IMR-90 (cell line): ENCODE results near the gene HCAR3. TPM values are rescaled to one million over a fixed set of nuclear protein-coding genes. Genes with fewer than 3 reads are reported as not detected.
A peak's percentile ranks its signal among the peaks of the same experiment; 100 is the strongest.

Source experiments
- ATAC-seq: fragments of 200-7000 bp; cut with Tn5 transposase; 2 replicates; pipeline ENCODE4 v1.9.1; 2020; ENCODE audit warnings: low read depth, mild to moderate bottlenecking, moderate library complexity
- BruUV-seq: library from RNA; stranded (reverse); fragments of 400-500 nt; replicated peaks from 2 replicates; lab custom pipeline; 2021; lab: Mats Ljungman, UMichigan
- CTCF ChIA-PET: fragments of 300-600 bp; formaldehyde crosslinking; extraction: SDS; loops from one replicate; lab custom pipeline; 2021; ENCODE audit warnings: antibody characterized with exemption; lab: Yijun Ruan, JAX
- POLR2A ChIA-PET: fragments of 300-600 bp; sonication (Branson Sonifier 250); formaldehyde crosslinking; loops from one replicate; lab custom pipeline; 2022; ENCODE audit warnings: antibody characterized with exemption; ENCODE audit not compliant: unreplicated experiment; lab: Charles Lee
- DNase-seq: peaks from one replicate; pipeline ENCODE4 v3.0.0; 2013
- H2AFZ ChIP-seq: replicated peaks from 2 replicates; pipeline ENCODE3; 2013; ENCODE audit warnings: low read length, mild to moderate bottlenecking; ENCODE audit not compliant: poor library complexity
- H2AK5ac ChIP-seq: 2 replicates; pipeline ENCODE4 v1.6.1; 2013; ENCODE audit warnings: low read depth, low read length, inconsistent platforms
- H2AK9ac ChIP-seq: replicated peaks from 2 replicates; pipeline ENCODE3; 2013; ENCODE audit warnings: mild to moderate bottlenecking, low read depth, low read length, moderate library complexity; ENCODE audit not compliant: poor library complexity
- H2BK120ac ChIP-seq: 2 replicates; pipeline ENCODE4 v1.6.1; 2013; ENCODE audit warnings: low read depth, low read length, inconsistent platforms
- H2BK15ac ChIP-seq: 3 replicates; pipeline ENCODE4 v1.6.1; 2013; ENCODE audit warnings: low read depth, low read length, inconsistent platforms
- H2BK20ac ChIP-seq: 2 replicates; pipeline ENCODE4 v1.6.1; 2013; ENCODE audit warnings: low read depth, mild to moderate bottlenecking, inconsistent platforms, low read length, moderate library complexity
- H2BK5ac ChIP-seq: 2 replicates; pipeline ENCODE4 v1.6.1; 2013; ENCODE audit warnings: mild to moderate bottlenecking, low read depth, low read length, inconsistent platforms; ENCODE audit not compliant: poor library complexity, severe bottlenecking
- H3K14ac ChIP-seq: replicated peaks from 2 replicates; pipeline ENCODE4 v1.6.1; 2013; ENCODE audit warnings: low read depth, low read length, inconsistent platforms
- H3K18ac ChIP-seq: 2 replicates; pipeline ENCODE4 v1.6.1; 2013; ENCODE audit warnings: low read depth, low read length, control low read depth
- H3K23ac ChIP-seq: 2 replicates; pipeline ENCODE4 v1.6.1; 2013; ENCODE audit warnings: low read depth, low read length, inconsistent platforms
- H3K27ac ChIP-seq: 2 replicates; pipeline ENCODE4 v1.5.1; 2013; ENCODE audit warnings: mild to moderate bottlenecking, control low read depth, low read length; ENCODE audit not compliant: insufficient read depth
- H3K27me3 ChIP-seq: 2 replicates; pipeline ENCODE4 v1.6.1; 2013; ENCODE audit warnings: low read length; ENCODE audit not compliant: control insufficient read depth, insufficient read depth
- H3K36me3 ChIP-seq: 2 replicates; pipeline ENCODE4 v1.6.1; 2013; ENCODE audit warnings: low read length, mixed read lengths; ENCODE audit not compliant: control insufficient read depth, insufficient read depth
- H3K4ac ChIP-seq: 2 replicates; pipeline ENCODE4 v1.6.1; 2013; ENCODE audit warnings: low read depth, low read length, inconsistent platforms
- H3K4me1 ChIP-seq: 2 replicates; pipeline ENCODE4 v1.6.1; 2013; ENCODE audit warnings: low read length, mixed read lengths; ENCODE audit not compliant: control insufficient read depth, insufficient read depth
- H3K4me2 ChIP-seq: 2 replicates; pipeline ENCODE4 v1.6.1; 2013; ENCODE audit warnings: low read depth, mild to moderate bottlenecking, control low read depth, low read length, moderate library complexity
- H3K4me3 ChIP-seq: 2 replicates; pipeline ENCODE4 v1.5.1; 2013; ENCODE audit warnings: low read depth, mild to moderate bottlenecking, control low read depth, low read length, moderate library complexity; ENCODE audit not compliant: insufficient read depth
- H3K56ac ChIP-seq: 2 replicates; pipeline ENCODE4 v1.6.1; 2013; ENCODE audit warnings: low read length, inconsistent platforms; ENCODE audit not compliant: insufficient read depth; ENCODE audit errors: extremely low read depth
- H3K79me1 ChIP-seq, 2 experiments: 2 replicates each; pipeline ENCODE4 v1.6.1; 2013; ENCODE audit warnings: low read length in 2 of 2, inconsistent platforms in 1 of 2, low read depth in 1 of 2
- H3K9ac ChIP-seq: 2 replicates; pipeline ENCODE4 v1.6.1; 2013; ENCODE audit warnings: low read depth, low read length, control low read depth
- H3K9me1 ChIP-seq: 2 replicates; pipeline ENCODE4 v1.6.1; 2013; ENCODE audit warnings: low read length, inconsistent platforms; ENCODE audit not compliant: insufficient read depth
- H3K9me3 ChIP-seq: 2 replicates; pipeline ENCODE4 v1.6.1; 2013; ENCODE audit warnings: low read length; ENCODE audit not compliant: control insufficient read depth, insufficient read depth
- H4K20me1 ChIP-seq: 2 replicates; pipeline ENCODE4 v1.6.1; 2013; ENCODE audit warnings: low read length, inconsistent platforms; ENCODE audit not compliant: insufficient read depth
- H4K5ac ChIP-seq: 2 replicates; pipeline ENCODE4 v1.6.1; 2013; ENCODE audit warnings: mild to moderate bottlenecking, low read depth, low read length, control low read depth
- H4K8ac ChIP-seq, 2 experiments: 2 replicates each; pipeline ENCODE4 v1.6.1; 2013; ENCODE audit warnings: low read depth in 2 of 2, low read length in 2 of 2, control low read depth in 1 of 2, inconsistent platforms in 1 of 2
- H4K91ac ChIP-seq: 2 replicates; pipeline ENCODE4 v1.6.1; 2013; ENCODE audit warnings: low read depth, low read length, inconsistent platforms; ENCODE audit not compliant: insufficient read depth
- BHLHE40 ChIP-seq: fragments of 150-350 bp; IDR thresholded peaks from 2 replicates; pipeline ENCODE4 v1.6.1; 2016; ENCODE audit warnings: mild to moderate bottlenecking, low read depth, low read length
- CEBPB ChIP-seq: IDR thresholded peaks from 2 replicates; pipeline ENCODE4 v1.6.1; 2012; ENCODE audit warnings: low read depth, low read length, improper control_type of control experiment
- CHD1 ChIP-seq: IDR thresholded peaks from 2 replicates; pipeline ENCODE4 v1.6.1; 2012; ENCODE audit warnings: low read depth, low read length, improper control_type of control experiment
- CTCF ChIP-seq: conservative IDR thresholded peaks from 2 replicates; pipeline ENCODE4 v1.5.1; 2012; ENCODE audit warnings: mild to moderate bottlenecking, low read depth, low read length, improper control_type of control experiment
- ELK1 ChIP-seq: fragments of 150-350 bp; IDR thresholded peaks from 2 replicates; pipeline ENCODE4 v1.6.1; 2016; ENCODE audit warnings: low read depth, mild to moderate bottlenecking, low read length, moderate library complexity, borderline replicate concordance
- MAFK ChIP-seq: IDR thresholded peaks from 2 replicates; pipeline ENCODE4 v1.6.1; 2012; ENCODE audit warnings: low read depth, low read length, improper control_type of control experiment
- MAZ ChIP-seq: IDR thresholded peaks from 2 replicates; pipeline ENCODE4 v1.6.1; 2012; ENCODE audit warnings: low read depth, mild to moderate bottlenecking, low read length, improper control_type of control experiment, moderate library complexity, borderline replicate concordance
- MXI1 ChIP-seq: IDR thresholded peaks from 2 replicates; pipeline ENCODE4 v1.6.1; 2012; ENCODE audit warnings: low read depth, mild to moderate bottlenecking, low read length, moderate library complexity, borderline replicate concordance
- NFE2L2 ChIP-seq: fragments of 150-350 bp; IDR thresholded peaks from 2 replicates; pipeline ENCODE4 v1.6.1; 2016; ENCODE audit warnings: low read depth, mild to moderate bottlenecking, low read length
- POLR2A ChIP-seq: IDR thresholded peaks from 2 replicates; pipeline ENCODE4 v1.6.1; 2012; ENCODE audit warnings: mild to moderate bottlenecking, low read depth, low read length
- RAD21 ChIP-seq: IDR thresholded peaks from 2 replicates; pipeline ENCODE4 v1.6.1; 2012; ENCODE audit warnings: low read length, improper control_type of control experiment
- RCOR1 ChIP-seq: IDR thresholded peaks from 2 replicates; pipeline ENCODE4 v1.6.1; 2012; ENCODE audit warnings: mild to moderate bottlenecking, low read length, improper control_type of control experiment; ENCODE audit not compliant: insufficient replicate concordance
- RFX5 ChIP-seq: IDR thresholded peaks from 2 replicates; pipeline ENCODE4 v1.8.0; 2012; ENCODE audit warnings: low read depth, mild to moderate bottlenecking, low read length, moderate library complexity
- SMC3 ChIP-seq: fragments of 150-350 bp; IDR thresholded peaks from 2 replicates; pipeline ENCODE4 v1.6.1; 2016; ENCODE audit warnings: low read depth, mild to moderate bottlenecking, antibody characterized with exemption, low read length, moderate library complexity
- USF2 ChIP-seq: fragments of 150-350 bp; IDR thresholded peaks from 2 replicates; pipeline ENCODE4 v1.6.1; 2017; ENCODE audit warnings: mild to moderate bottlenecking, antibody characterized with exemption, low read length, low read depth
- WGBS, 2 experiments: methylation state at CpG; one replicate each; pipeline versions ENCODE4 v1.1.5 to v1.1.7; 2013; ENCODE audit warnings: missing lambda C conversion rate in 2 of 2; ENCODE audit not compliant: insufficient read length in 1 of 2; ENCODE audit errors: extremely low coverage in 2 of 2; 5-methylcytosine and 5-hydroxymethylcytosine counted together
- dilution Hi-C: fragments of 300-500 bp; cut with HindIII; formaldehyde crosslinking; loops from one replicate; pipeline ENCODE4 v1.14.3; 2018; ENCODE audit warnings: low sequenced_read_pairs; ENCODE audit not compliant: unreplicated experiment
- in situ Hi-C: fragments of 300-500 bp; cut with MboI; formaldehyde crosslinking; loops from 3 replicates; pipeline ENCODE4 v1.14.3; 2019; ENCODE audit warnings: low sequenced_read_pairs, inconsistent platforms, mixed read lengths
- intact Hi-C: fragments of 100-400 bp; cut with micrococcal nuclease; formaldehyde crosslinking; loops from 2 replicates; pipeline ENCODE4 v1.10.0; 2022
- polyA plus RNA-seq, 3 experiments: library from polyadenylated mRNA; depleted of rRNA; stranded (reverse); fragments of >200 nt; gene quantifications; 2 replicates each; pipeline ENCODE4 v1.2.3, GENCODE V29; 2012; ENCODE audit warnings: low replicate concordance in 1 of 3
- total RNA-seq: library from RNA; depleted of rRNA; stranded (reverse); fragments of >200 nt; gene quantifications from 2 replicates; pipeline ENCODE4 v1.2.3, GENCODE V29; 2012

HCAR3 gene
- total and polyA plus RNA-seq, 2 of the 4 experiments (the other 2 are of a cell fraction) = not detected

GRCh38 chr12:122730215-122731014 lies 13.8 kb upstream of the HCAR3 start, which contains the start of gene HCAR1:
Gene HCAR1 (minus strand): TSS chr12:122730844. CDS start chr12:122730339, 505 bp downstream.
- Histone ChIP-seq H3K14ac (no peak within 1 kb of the TSS; the same call in 1 of the 2 replicates), H4K5ac (no peak within 1 kb of the TSS), H3K18ac (no peak within 1 kb of the TSS), H4K20me1 (no peaks in the 10 kb centered on the region), H4K8ac (no peak within 1 kb of the TSS), H2AK9ac (no peak within 1 kb of the TSS), H3K9ac (no peak within 1 kb of the TSS), H3K4me1 (no peaks in the 10 kb centered on the region), H2AFZ (peak within 1 kb of the TSS; percentile 48), H2BK15ac (no peak within 1 kb of the TSS), H2BK5ac (no peak within 1 kb of the TSS), H3K9me3 (0 out of 2 replicates have a peak, but pooled peaks cover 2% of the 10 kb centered on the region), H3K79me1 (no peaks in the 10 kb centered on the region), H2BK20ac (no peak within 1 kb of the TSS), H3K4ac (no peak within 1 kb of the TSS), H3K36me3 (no peaks in the 10 kb centered on the region), H3K56ac (no peak within 1 kb of the TSS), H4K91ac (no peak within 1 kb of the TSS), H3K23ac (no peak within 1 kb of the TSS), H2BK120ac (no peak within 1 kb of the TSS), H3K4me2 (no peak within 1 kb of the TSS), H3K27me3 (peaks cover 30% of the 10 kb centered on the region), H2AK5ac (no peak within 1 kb of the TSS), H3K9me1 (no peaks in the 10 kb centered on the region), H3K27ac (no peak within 1 kb of the TSS), H3K4me3 (no peak within 1 kb of the TSS)
- TF ChIP-seq CTCF (no peak), CEBPB (no peak), USF2 (no peak), BHLHE40 (no peak), NFE2L2 (no peak), RFX5 (no peak), RAD21 (no peak), MXI1 (no peak), MAZ (no peak), ELK1 (no peak), CHD1 (no peak), MAFK (no peak), RCOR1 (no peak), SMC3 (no peak), POLR2A (no peak)
- intact Hi-C loops = no loop called here
- POLR2A ChIA-PET = no interaction called here
- no peak for DNase-seq
- ATAC-seq = no peak
- 88% methylated on average over 12 of the region's 32 CpGs; no CpG with 5 or more reads in 1 of the 2 experiments for whole genome bisulfite sequencing, 2 experiments
- no TSS peak for BruUV-seq
- in situ Hi-C loops = no loop called here
- dilution Hi-C loops = no loop called here
- CTCF ChIA-PET = no interaction called here
